Gastroesophageal sphincter (tissue), 4 donors: ENCODE measurements around the gene FBLIM1. TPM values are rescaled to one million over a fixed set of nuclear protein-coding genes. Genes with fewer than 3 reads are reported as not detected.

ENCODE experiments used
- ATAC-seq: fragments of 150-250 bp; one replicate; pipeline ENCODE4 v1.9.1; 2016; ENCODE audit warnings: mild to moderate bottlenecking, moderate library complexity
- H3K27ac ChIP-seq, 4 donors: fragments of 200-600 bp; sonication (generic) in 3 of 4; 1 replicate in 3 of 4; 2 replicates in 1 of 4; pipeline ENCODE4 v1.5.1; 2016 to 2019
- H3K27me3 ChIP-seq: fragments of 200-600 bp; sonication (generic); one replicate; pipeline ENCODE4 v1.5.1; 2019
- H3K36me3 ChIP-seq, 2 donors: fragments of 200-600 bp; sonication (generic); one replicate each; pipeline ENCODE4 v1.5.1; 2019; ENCODE audit warnings: control low read depth in 1 of 2
- H3K4me1 ChIP-seq, 3 donors: fragments of 200-600 bp; sonication (generic); 1 replicate in 2 of 3; 2 replicates in 1 of 3; pipeline ENCODE4 v1.5.1; 2016 to 2019; ENCODE audit warnings: control low read depth in 2 of 3
- H3K4me3 ChIP-seq, 2 donors: fragments of 200-600 bp; sonication (generic); one replicate each; pipeline ENCODE4 v1.5.1; 2019; ENCODE audit warnings: mild to moderate bottlenecking in 1 of 2, moderate library complexity in 1 of 2
- H3K9me3 ChIP-seq, 3 donors: fragments of 200-600 bp; sonication (generic); one replicate each; pipeline ENCODE4 v1.5.1; 2017 to 2019; ENCODE audit warnings: control low read depth in 2 of 3
- CTCF ChIP-seq, 4 experiments: fragments of 200-600 bp in 2 of 4; fragments of 450-650 bp in 2 of 4; sonication (generic) in 1 of 4; IDR thresholded peaks; one replicate each; pipeline ENCODE4 v1.5.1; 2017 to 2019; ENCODE audit warnings: antibody characterized with exemption in 4 of 4, mild to moderate bottlenecking in 2 of 4, moderate library complexity in 2 of 4
- EP300 ChIP-seq: sonication (generic); formaldehyde crosslinking; IDR thresholded peaks from one replicate; pipeline ENCODE4 v1.6.1; 2017; ENCODE audit warnings: antibody characterized with exemption, mild to moderate bottlenecking
- POLR2A ChIP-seq, 2 donors: fragments of 450-650 bp; IDR thresholded peaks; one replicate each; pipeline ENCODE4 v1.6.1; 2017; ENCODE audit warnings: antibody characterized with exemption in 2 of 2, mild to moderate bottlenecking in 2 of 2, moderate library complexity in 1 of 2
- POLR2AphosphoS5 ChIP-seq: sonication (generic); formaldehyde crosslinking; IDR thresholded peaks from one replicate; pipeline ENCODE4 v1.6.1; 2017; ENCODE audit warnings: antibody characterized with exemption
- WGBS, 2 donors: methylation state at CpG; one replicate each; pipeline ENCODE4 v1.1.5; 2018; ENCODE audit warnings: low coverage in 1 of 2; 5-methylcytosine and 5-hydroxymethylcytosine counted together
- total RNA-seq, 4 donors: library from RNA; depleted of rRNA; stranded (reverse); fragments of >200 nt; gene quantifications; one replicate each; pipeline ENCODE4 v1.1.0, GENCODE V29; 2016

The FBLIM1 gene
- total RNA-seq, 4 donors from 2014 or later: 40.4 to 106 (median 47.0) TPM

- H3K4me3 ChIP-seq: peak overlapping the region; percentile 58 to 75
- peaks cover 0 to 77% (median 28%) of the 10 kb centered on the region in 3 donors for H3K4me1 ChIP-seq
- peak overlapping the region; percentile 19 to 88 (median 79) for H3K27ac ChIP-seq
- peaks cover 16% of the 10 kb centered on the region for H3K27me3 ChIP-seq
- no peak for TF ChIP-seq EP300
- TF ChIP-seq CTCF (IDR thresholded peaks at IDR 0.05): peak in 1 of 4 experiments; percentile 7
- peak; percentile 46 for ATAC-seq
- no peaks in the 10 kb centered on the region for H3K36me3 ChIP-seq
- no peaks in the 10 kb centered on the region for H3K9me3 ChIP-seq
- WGBS, 2 donors: 0 to 13% methylated on average over 1 to 4 of the region's 58 CpGs
These were observed 512 bp downstream of the FBLIM1 start for GRCh38 chr1:15758953-15759661.

- 3% methylated on average over 6 of the region's 12 CpGs; no CpG with 5 or more reads in 1 of the 2 donors for WGBS, 2 donors
- peaks cover 0 to 15% of the 10 kb centered on the region in 2 donors for H3K36me3 ChIP-seq
- peak; percentile 24 for ATAC-seq
- peaks cover 0 to 89% (median 28%) of the 10 kb centered on the region in 3 donors for H3K4me1 ChIP-seq
- peak overlapping the region in 1 of 2 donors; percentile 75 for H3K4me3 ChIP-seq
- H3K27ac ChIP-seq: peak overlapping the region; percentile 15 to 77 (median 65)
- peaks cover 16% of the 10 kb centered on the region for H3K27me3 ChIP-seq
- TF ChIP-seq CTCF (IDR thresholded peaks at IDR 0.05) (no peak), POLR2AphosphoS5 (peak; percentile 17)
- no peaks in the 10 kb centered on the region for H3K9me3 ChIP-seq
These were observed 2.1 kb downstream of the FBLIM1 start for GRCh38 chr1:15760520-15761211.

- Histone ChIP-seq H3K27ac (peak overlapping the region; percentile 15 to 77 (median 65)), H3K9me3 (no peaks in the 10 kb centered on the region), H3K36me3 (peaks cover 0 to 24% of the 10 kb centered on the region in 2 donors), H3K4me1 (peaks cover 0 to 80% (median 28%) of the 10 kb centered on the region in 3 donors), H3K4me3 (peak overlapping the region in 1 of 2 donors; percentile 75), H3K27me3 (peaks cover 16% of the 10 kb centered on the region)
- 34% methylated on average over 7 of the region's 8 CpGs for WGBS, 2 donors
- ATAC-seq: no peak
- TF ChIP-seq CTCF (IDR thresholded peaks at IDR 0.05) (no peak), EP300 (no peak), POLR2A (IDR thresholded peaks at IDR 0.05) (no peak), POLR2AphosphoS5 (no peak)
These were observed 3.0 kb downstream of the FBLIM1 start for GRCh38 chr1:15761366-15762128.

- WGBS, 2 donors: 0 to 86% methylated on average over 1 to 5 of the region's 10 CpGs
- no peak for ATAC-seq
- Histone ChIP-seq H3K36me3 (peaks cover 0 to 34% of the 10 kb centered on the region in 2 donors), H3K27me3 (peaks cover 16% of the 10 kb centered on the region), H3K4me3 (no peak overlapping the region), H3K9me3 (no peaks in the 10 kb centered on the region), H3K4me1 (peaks cover 0 to 72% (median 24%) of the 10 kb centered on the region in 3 donors), H3K27ac (no peak overlapping the region)
- TF ChIP-seq CTCF (IDR thresholded peaks at IDR 0.05) (no peak), POLR2AphosphoS5 (no peak), POLR2A (IDR thresholded peaks at IDR 0.05) (no peak), EP300 (no peak)
These were observed 4.0 kb downstream of the FBLIM1 start for GRCh38 chr1:15762546-15762945.
